Liver (tissue), 9 donors: ENCODE measurements around the gene GAB2. TPM values are rescaled to one million over a fixed set of nuclear protein-coding genes. Genes with fewer than 3 reads are reported as not detected.

Experiments used
- DNase-seq: peaks from one replicate; pipeline ENCODE4 v3.0.0-alpha.2; 2017; ENCODE audit warnings: low spot score
- H3K27ac ChIP-seq, 2 donors: one replicate each; pipeline ENCODE4 v1.7.0; 2013; ENCODE audit warnings: inconsistent platforms in 2 of 2, low read length in 2 of 2, control low read depth in 1 of 2, low read depth in 1 of 2, mild to moderate bottlenecking in 1 of 2
- H3K27me3 ChIP-seq, 4 donors: one replicate each; pipeline versions ENCODE4 v1.6.1 to v1.7.0; 2013; ENCODE audit warnings: low read length in 3 of 4, inconsistent platforms in 1 of 4, mild to moderate bottlenecking in 1 of 4, moderate library complexity in 1 of 4; ENCODE audit not compliant: control insufficient read depth in 4 of 4, insufficient read depth in 4 of 4
- H3K36me3 ChIP-seq, 4 donors: one replicate each; pipeline versions ENCODE4 v1.6.1 to v1.7.0; 2013; ENCODE audit warnings: low read length in 3 of 4, mild to moderate bottlenecking in 3 of 4, low read depth in 1 of 4, moderate library complexity in 1 of 4; ENCODE audit not compliant: control insufficient read depth in 4 of 4, insufficient read depth in 3 of 4
- H3K4me1 ChIP-seq, 4 donors: one replicate each; pipeline versions ENCODE4 v1.6.1 to v1.7.0; 2013; ENCODE audit warnings: low read length in 3 of 4, mild to moderate bottlenecking in 3 of 4, moderate library complexity in 1 of 4; ENCODE audit not compliant: control insufficient read depth in 4 of 4, insufficient read depth in 4 of 4
- H3K4me3 ChIP-seq, 3 donors: one replicate each; pipeline versions ENCODE4 v1.6.1 to v1.7.0; 2013; ENCODE audit warnings: low read length in 3 of 3, control low read depth in 1 of 3, low read depth in 1 of 3, mild to moderate bottlenecking in 1 of 3
- H3K9ac ChIP-seq, 2 donors: one replicate each; pipeline ENCODE4 v1.7.0; 2013; ENCODE audit warnings: low read length in 2 of 2, mild to moderate bottlenecking in 2 of 2, moderate library complexity in 2 of 2, control low read depth in 1 of 2, low read depth in 1 of 2
- H3K9me3 ChIP-seq, 4 donors: one replicate each; pipeline versions ENCODE4 v1.6.1 to v1.7.0; 2013; ENCODE audit warnings: low read length in 3 of 4; ENCODE audit not compliant: control insufficient read depth in 4 of 4
- CTCF ChIP-seq: fragments of 150-350 bp; IDR thresholded peaks from 2 replicates; pipeline ENCODE4 v1.5.1; 2017; ENCODE audit warnings: improper control_type of control experiment, low read depth, low read length; ENCODE audit not compliant: missing input control
- EGR1 ChIP-seq, 2 donors: IDR thresholded peaks; 2 replicates each; pipeline ENCODE4 v1.6.1; 2016 to 2018; ENCODE audit warnings: antibody characterized with exemption in 2 of 2, low read depth in 2 of 2
- FOXA2 ChIP-seq: IDR thresholded peaks from 2 replicates; pipeline ENCODE4 v1.6.1; 2016; ENCODE audit warnings: antibody characterized with exemption
- GABPA ChIP-seq, 2 donors: IDR thresholded peaks in 1 of 2; conservative IDR thresholded peaks in 1 of 2; 2 replicates each; pipeline ENCODE4 v1.6.1; 2016; ENCODE audit warnings: antibody characterized with exemption in 2 of 2, mild to moderate bottlenecking in 1 of 2, moderate library complexity in 1 of 2
- HNF4A ChIP-seq, 2 donors: conservative IDR thresholded peaks; 2 replicates each; pipeline ENCODE4 v1.6.1; 2016; ENCODE audit warnings: antibody characterized with exemption in 2 of 2, mild to moderate bottlenecking in 2 of 2
- JUND ChIP-seq, 2 donors: IDR thresholded peaks; 2 replicates each; pipeline ENCODE4 v1.6.1; 2016; ENCODE audit warnings: antibody characterized with exemption in 2 of 2
- MAX ChIP-seq: IDR thresholded peaks from 2 replicates; pipeline ENCODE4 v1.6.1; 2016; ENCODE audit warnings: antibody characterized with exemption
- NR2F2 ChIP-seq: IDR thresholded peaks from 2 replicates; pipeline ENCODE4 v1.6.1; 2016; ENCODE audit warnings: antibody characterized with exemption
- REST ChIP-seq: IDR thresholded peaks from 2 replicates; pipeline ENCODE4 v1.6.1; 2016; ENCODE audit warnings: antibody characterized with exemption, mild to moderate bottlenecking
- RXRA ChIP-seq, 2 donors: IDR thresholded peaks; 2 replicates each; pipeline ENCODE4 v1.6.1; 2017 to 2018; ENCODE audit warnings: antibody characterized with exemption in 2 of 2, mild to moderate bottlenecking in 1 of 2
- SP1 ChIP-seq: IDR thresholded peaks from 2 replicates; pipeline ENCODE4 v1.6.1; 2018; ENCODE audit warnings: antibody characterized with exemption, mild to moderate bottlenecking
- TAF1 ChIP-seq: conservative IDR thresholded peaks from 2 replicates; pipeline ENCODE4 v1.6.1; 2016; ENCODE audit warnings: antibody characterized with exemption, mild to moderate bottlenecking
- ZBTB33 ChIP-seq: IDR thresholded peaks from 2 replicates; pipeline ENCODE4 v1.6.1; 2016; ENCODE audit warnings: antibody characterized with exemption
- WGBS: extraction: QIAGEN DNeasy Blood & Tissue Kit; methylation state at CpG from one replicate; pipeline ENCODE4 v1.1.7; 2013; 5-methylcytosine and 5-hydroxymethylcytosine counted together
- polyA plus RNA-seq, 2 donors: library from polyadenylated mRNA; stranded (reverse) in 1 of 2; unstranded in 1 of 2; fragments of 200-250 nt in 1 of 2; fragments of >200 nt in 1 of 2; fragmentation: Nextera tagmentation in 1 of 2; extraction: Ambion mirVana in 1 of 2; gene quantifications; one replicate each; pipeline versions ENCODE4 v1.2.1 to v1.2.3, GENCODE V29; 2013 to 2015
- total RNA-seq, 2 donors: library from RNA; depleted of rRNA; stranded (reverse); fragments of >200 nt; gene quantifications; one replicate each; pipeline ENCODE4 v1.2.3, GENCODE V29; 2014
- donor health status: healthy.
- donor health status: healthy.
- donor health status: healthy.
- donor health status: healthy.
- donor health status: healthy.

The GAB2 gene
- total RNA-seq (1 to 10 TPM; 3.4 to 3.6 TPM), polyA plus RNA-seq (1 to 10 TPM; 1.3 to 1.7 TPM)

GRCh38 chr11:78417175-78417887 lies at the start of gene GAB2:
TSS of gene GAB2 (minus strand) at chr11:78417820. CDS start at chr11:78417720, 100 bp downstream.
- Histone ChIP-seq H3K9me3 (no peaks in the 10 kb centered on the region), H3K36me3 (no peaks in the 10 kb centered on the region), H3K4me1 (peaks cover 0 to 32% (median 20%) of the 10 kb centered on the region in 4 donors), H3K4me3 (peak within 1 kb of the TSS; percentile 57 to 90 (median 77)), H3K27ac (peak within 1 kb of the TSS; percentile 91 to 92), H3K9ac (peak within 1 kb of the TSS; percentile 69 to 75), H3K27me3 (no peaks in the 10 kb centered on the region)
- DNase-seq, result peak; percentile 51
- WGBS, result 1% methylated on average over 93 of the region's 93 CpGs
- TF ChIP-seq RXRA (IDR thresholded peaks at IDR 0.05) (no peak), CTCF (no peak), HNF4A (conservative IDR thresholded peaks at IDR 0.05) (no peak), EGR1 (IDR thresholded peaks at IDR 0.05; ENCODE audit: low read depth in 2 of 2) (no peak), MAX (no peak), ZBTB33 (no peak), TAF1 (no peak), SP1 (no peak)

GRCh38 chr11:78467370-78467769 lies 49.8 kb upstream of the GAB2 start:
- peaks cover 0 to 2% (median 0%) of the 10 kb centered on the region in 4 donors for H3K36me3 ChIP-seq
- WGBS, result 97% methylated on average over 2 of the region's 2 CpGs
- no peak overlapping the region for H3K9ac ChIP-seq
- no peaks in the 10 kb centered on the region for H3K9me3 ChIP-seq
- no peak overlapping the region for H3K4me3 ChIP-seq
- no peak overlapping the region for H3K27ac ChIP-seq
- DNase-seq, result no peak
- no peaks in the 10 kb centered on the region for H3K27me3 ChIP-seq
- TF ChIP-seq TAF1 (no peak), CTCF (no peak), NR2F2 (no peak), JUND (IDR thresholded peaks at IDR 0.05) (no peak), ZBTB33 (no peak), REST (no peak), HNF4A (conservative IDR thresholded peaks at IDR 0.05) (no peak), FOXA2 (no peak), GABPA (IDR thresholded peaks at IDR 0.05 in 1 of 2, conservative IDR thresholded peaks at IDR 0.05 in 1 of 2) (no peak)
- H3K4me1 ChIP-seq, result peaks cover 0 to 5% (median 4%) of the 10 kb centered on the region in 4 donors
